Epidermal melanocyte (primary cell): Measurements from ENCODE around the gene RSBN1L.
"Not testable (repeated sequence)": the region's sequence is repeated elsewhere in the genome, so short reads cannot be mapped to it uniquely, and the experiment has no call there.

Experiments used
- DNase-seq: peaks from one replicate; pipeline ENCODE4 v3.0.0; 2011; ENCODE audit warnings: low spot score; ENCODE audit not compliant: insufficient read length

RSBN1L gene

GRCh38 chr7:77687100-77687746 is 9.0 kb upstream of the RSBN1L start:
- DNase-seq, result no peak

- DNase-seq, result no peak
These were observed 8.5 kb upstream of the RSBN1L start for GRCh38 chr7:77687747-77688144.

GRCh38 chr7:77690289-77690688 is 6.0 kb upstream of the RSBN1L start:
- no peak for DNase-seq

- DNase-seq, result no peak
These were observed 4.3 kb upstream of the RSBN1L start for GRCh38 chr7:77691892-77692491.

GRCh38 chr7:77693830-77694583 is 2.3 kb upstream of the RSBN1L start:
- no peak for DNase-seq

- no peak for DNase-seq
These were observed 630 bp downstream of the RSBN1L start for GRCh38 chr7:77696643-77697534.

GRCh38 chr7:77697535-77697831 is 1.2 kb downstream of the RSBN1L start:
- DNase-seq, result no peak

GRCh38 chr7:77698042-77698625 is 1.9 kb downstream of the RSBN1L start:
- no peak for DNase-seq

- DNase-seq, result no peak
These were observed 2.8 kb downstream of the RSBN1L start for GRCh38 chr7:77699056-77699455.

- no peak for DNase-seq
These were observed 6.3 kb downstream of the RSBN1L start for GRCh38 chr7:77702513-77702912.

GRCh38 chr7:77702968-77703472 is 6.8 kb downstream of the RSBN1L start:
- no peak for DNase-seq

GRCh38 chr7:77703669-77704068 is 7.4 kb downstream of the RSBN1L start:
- DNase-seq, result not testable (repeated sequence)

GRCh38 chr7:77707504-77707992 is 11.3 kb downstream of the RSBN1L start:
- no peak for DNase-seq

- no peak for DNase-seq
These were observed 13.8 kb downstream of the RSBN1L start for GRCh38 chr7:77710067-77710466.

- no peak for DNase-seq
These were observed 14.6 kb downstream of the RSBN1L start for GRCh38 chr7:77710861-77711260.

GRCh38 chr7:77714195-77714594 is 17.9 kb downstream of the RSBN1L start:
- no peak for DNase-seq

- not testable (repeated sequence) for DNase-seq
These were observed 18.7 kb downstream of the RSBN1L start for GRCh38 chr7:77714931-77715330.

- no peak for DNase-seq
These were observed 20.5 kb downstream of the RSBN1L start for GRCh38 chr7:77716804-77717203.

- DNase-seq, result not testable (repeated sequence)
These were observed 21.3 kb downstream of the RSBN1L start for GRCh38 chr7:77717566-77717965.

GRCh38 chr7:77727527-77727926 is 31.3 kb downstream of the RSBN1L start:
- no peak for DNase-seq
